Fibroblast of the aortic adventitia (primary cell): ENCODE results near the gene LRRC34. TPM values are rescaled to one million over a fixed set of nuclear protein-coding genes. Genes with fewer than 3 reads are reported as not detected.
A peak's percentile ranks its signal among the peaks of the same experiment; 100 is the strongest.

ENCODE experiments used
- DNase-seq: peaks from one replicate; pipeline ENCODE4 v3.0.0-alpha.2; 2010; ENCODE audit warnings: low read depth
- H3K4me3 ChIP-seq: 2 replicates; pipeline ENCODE4 v1.5.1; 2011; ENCODE audit warnings: low read depth, mild to moderate bottlenecking, control low read depth, low read length, moderate library complexity
- CTCF ChIP-seq: IDR thresholded peaks from 2 replicates; pipeline ENCODE4 v1.5.1; 2011; ENCODE audit warnings: mild to moderate bottlenecking, low read length, control low read depth, inconsistent platforms; ENCODE audit not compliant: insufficient read depth
- total RNA-seq: library from RNA; depleted of rRNA; stranded (reverse); fragments of >200 nt; gene quantifications from 2 replicates; pipeline ENCODE4 v1.2.3, GENCODE V29; 2012; ENCODE audit warnings: low replicate concordance

LRRC34 gene
- total RNA-seq, 1 donor: 7.4 TPM

- no peak for DNase-seq
- H3K4me3 ChIP-seq: no peak overlapping the region
- TF ChIP-seq CTCF: no peak
Observed at GRCh38 chr3:169809230-169809795, 3.4 kb downstream of the LRRC34 start.

- no peak for TF ChIP-seq CTCF
- DNase-seq: no peak
- H3K4me3 ChIP-seq: no peak overlapping the region
Observed at GRCh38 chr3:169804681-169805080, 8.0 kb downstream of the LRRC34 start.

- no peak for TF ChIP-seq CTCF
- H3K4me3 ChIP-seq: no peak overlapping the region
- DNase-seq: no peak
Observed at GRCh38 chr3:169792359-169792758, 20.3 kb downstream of the LRRC34 start.

GRCh38 chr3:169790687-169791429 lies 21.8 kb downstream of the LRRC34 start:
- peak; percentile 37 for DNase-seq
- TF ChIP-seq CTCF: no peak
- H3K4me3 ChIP-seq: no peak overlapping the region

- DNase-seq: no peak
- H3K4me3 ChIP-seq: no peak overlapping the region
- no peak for TF ChIP-seq CTCF
Observed at GRCh38 chr3:169790219-169790618, 22.5 kb downstream of the LRRC34 start.

- TF ChIP-seq CTCF: no peak
Observed at GRCh38 chr3:169787791-169788190, 24.9 kb downstream of the LRRC34 start.

More at GRCh38 chr3:169787791-169788190, 24.9 kb downstream of the LRRC34 start:
- H3K4me3 ChIP-seq: no peak overlapping the region
- no peak for DNase-seq
